Suprapubic skin (tissue), 4 donors: Measurements from ENCODE around the gene MELTF.

Source experiments
- CTCF ChIP-seq, 2 donors: fragments of 200-600 bp in 1 of 2; fragments of 450-650 bp in 1 of 2; sonication (generic) in 1 of 2; IDR thresholded peaks; one replicate each; pipeline ENCODE4 v1.5.1; 2016 to 2019; ENCODE audit warnings: antibody characterized with exemption in 2 of 2, mild to moderate bottlenecking in 1 of 2, moderate library complexity in 1 of 2
- EP300 ChIP-seq: sonication (generic); formaldehyde crosslinking; IDR thresholded peaks from one replicate; pipeline ENCODE4 v1.6.1; 2017; ENCODE audit warnings: antibody characterized with exemption
- POLR2AphosphoS5 ChIP-seq, 3 donors: sonication (generic); formaldehyde crosslinking; IDR thresholded peaks; one replicate each; pipeline ENCODE4 v1.6.1; 2017; ENCODE audit warnings: antibody characterized with exemption in 3 of 3

GRCh38 chr3:196967412-196968232 is 62.0 kb downstream of the MELTF start:
- TF ChIP-seq CTCF (IDR thresholded peaks at IDR 0.05) (no peak), POLR2AphosphoS5 (IDR thresholded peaks at IDR 0.05) (no peak), EP300 (no peak)
